K562 (cell line): ENCODE data around the gene ANAPC16. TPM values are rescaled to one million over a fixed set of nuclear protein-coding genes. Genes with fewer than 3 reads are reported as not detected.

Experiments
- BRF1 ChIP-seq: IDR thresholded peaks from 3 replicates; pipeline ENCODE4 v1.6.1; 2011; ENCODE audit warnings: borderline replicate concordance, mild to moderate bottlenecking; ENCODE audit not compliant: insufficient read length; ENCODE audit errors: extremely low read depth
- CCNT2 ChIP-seq: IDR thresholded peaks from 2 replicates; pipeline ENCODE4 v1.6.1; 2011; ENCODE audit warnings: borderline replicate concordance, low read depth, mild to moderate bottlenecking, moderate library complexity, mixed read lengths, low read length; ENCODE audit not compliant: insufficient read length; ENCODE audit errors: extremely low read depth
- EHMT2 ChIP-seq: fragments of 450-650 bp; IDR thresholded peaks from 2 replicates; pipeline ENCODE4 v1.6.1; 2018; ENCODE audit warnings: antibody characterized with exemption
- ELF2 ChIP-seq: fragments of 250-450 bp; sonication (Bioruptor Pico); IDR thresholded peaks from 2 replicates; pipeline ENCODE4 v1.5.0; 2021; ENCODE audit warnings: mild to moderate bottlenecking
- FOXJ2 ChIP-seq: fragments of 200-800 bp; sonication (Bioruptor generic); IDR thresholded peaks from 2 replicates; pipeline ENCODE4 v1.6.1; 2016; ENCODE audit warnings: missing genetic modification characterization, missing compliant biosample characterization
- KLF13 ChIP-seq: fragments of 450-650 bp; IDR thresholded peaks from 2 replicates; pipeline ENCODE4 v1.6.1; 2016; ENCODE audit warnings: missing genetic modification characterization, low read depth, mild to moderate bottlenecking, missing compliant biosample characterization, moderate library complexity, borderline replicate concordance
- MYNN ChIP-seq, 2 experiments: sonication (generic); formaldehyde crosslinking in 1 of 2; IDR thresholded peaks; 2 replicates each; pipeline versions ENCODE4 v1.5.0 to v1.6.1; 2016 to 2020; ENCODE audit warnings: antibody characterized with exemption in 1 of 2, missing genetic modification reagents in 1 of 2
- NRF1 ChIP-seq, 2 experiments: fragments of 450-650 bp; IDR thresholded peaks in 1 of 2; conservative IDR thresholded peaks in 1 of 2; 2 replicates each; pipeline ENCODE4 v1.6.1; 2014; ENCODE audit warnings: mild to moderate bottlenecking in 2 of 2
- PRPF4 ChIP-seq: fragments of 200-400 bp; formaldehyde crosslinking; IDR thresholded peaks from one replicate; pipeline ENCODE4 v1.6.1; 2017; ENCODE audit warnings: low read length, low read depth, mild to moderate bottlenecking; ENCODE audit not compliant: insufficient read depth, poor library complexity, severe bottlenecking
- REST ChIP-seq, 2 experiments: fragments of 450-650 bp; formaldehyde crosslinking in 1 of 2; IDR thresholded peaks; 2 replicates each; pipeline versions ENCODE4 v1.4.0 to v1.6.1; 2014 to 2020; ENCODE audit warnings: mild to moderate bottlenecking in 2 of 2, borderline replicate concordance in 1 of 2, low read depth in 1 of 2
- SMAD4 ChIP-seq: fragments of 250-450 bp; sonication (Bioruptor Pico); conservative IDR thresholded peaks from 2 replicates; pipeline ENCODE4 v1.8.0; 2021; ENCODE audit warnings: inconsistent platforms, mild to moderate bottlenecking, moderate library complexity
- SP1 ChIP-seq: sonication (generic); formaldehyde crosslinking; IDR thresholded peaks from 2 replicates; pipeline ENCODE4 v1.8.1; 2022; ENCODE audit warnings: mild to moderate bottlenecking, missing genetic modification reagents
- SP2 ChIP-seq: IDR thresholded peaks from 2 replicates; pipeline ENCODE4 v1.6.1; 2011; ENCODE audit warnings: mild to moderate bottlenecking, low read depth, low read length, moderate library complexity; ENCODE audit not compliant: poor library complexity, severe bottlenecking; ENCODE audit errors: extremely low read depth
- TAF7 ChIP-seq: fragments of 450-650 bp; IDR thresholded peaks from 2 replicates; pipeline ENCODE4 v1.6.1; 2016; ENCODE audit warnings: missing genetic modification characterization, missing compliant biosample characterization
- TCFL5 ChIP-seq: fragments of 250-450 bp; sonication (Bioruptor Pico); conservative IDR thresholded peaks from 2 replicates; pipeline ENCODE4 v1.6.1; 2021; ENCODE audit warnings: mild to moderate bottlenecking, moderate library complexity, matching md5 sums
- TFAP4 ChIP-seq: sonication (generic); formaldehyde crosslinking; IDR thresholded peaks from 2 replicates; pipeline ENCODE4 v1.8.0; 2022; ENCODE audit warnings: missing genetic modification reagents, mild to moderate bottlenecking, moderate library complexity, borderline replicate concordance
- ZNF780A ChIP-seq: fragments of 250-450 bp; sonication (Bioruptor Pico); IDR thresholded peaks from 2 replicates; pipeline ENCODE4 v1.5.0; 2021; ENCODE audit warnings: mild to moderate bottlenecking
- polyA plus RNA-seq, 8 experiments: library from polyadenylated mRNA; depleted of rRNA in 4 of 8; stranded (reverse) in 5 of 8; unstranded in 3 of 8; fragments of >200 nt; fragmentation: Nextera tagmentation in 2 of 8; fragmentation: Illumina TruSeq in 1 of 8; extraction: Ambion mirVana in 2 of 8; extraction: Trizol in 1 of 8; gene quantifications; 2 replicates each; pipeline versions ENCODE4 v1.2.1 to v1.2.3, GENCODE V29; 2011 to 2014; ENCODE audit warnings: inconsistent platforms in 1 of 8, missing spikeins in 1 of 8
- total RNA-seq, 7 experiments: library from RNA; depleted of rRNA in 6 of 7; stranded (reverse); fragments of >200 nt in 6 of 7; fragmentation: Illumina TruSeq in 2 of 7; extraction: Trizol in 2 of 7; gene quantifications; 2 replicates each; pipeline versions ENCODE4 v1.2.1 to v1.2.3, GENCODE V29; 2011 to 2021; ENCODE audit warnings: low replicate concordance in 1 of 7

Gene ANAPC16
- total and polyA plus RNA-seq, 9 of the 15 experiments (the other 6 are each of a cell fraction or from before 2014, with no cell fraction given): 42.6 to 208 (median 108) TPM

- no peak for TF ChIP-seq REST (IDR thresholded peaks at IDR 0.05; ENCODE audit: borderline replicate concordance)
- peak; percentile 77; the same call in 1 of the 2 replicates for TF ChIP-seq REST (CRISPR knock-in tag; IDR thresholded peaks at IDR 0.05; ENCODE audit: low read depth)
- peak; percentile 46; the same call in 1 of the 2 replicates for TF ChIP-seq MYNN (IDR thresholded peaks at IDR 0.05)
- no peak for TF ChIP-seq MYNN (CRISPR knock-in tag; IDR thresholded peaks at IDR 0.05)
- 0 out of 2 replicates have a peak, but pooled peaks have one; percentile 9 for TF ChIP-seq KLF13
- TF ChIP-seq TCFL5: peak; percentile 72; the same call in 1 of the 2 replicates
- TF ChIP-seq TFAP4: peak; percentile 59; the same call in 1 of the 2 replicates
- no peak for TF ChIP-seq PRPF4
- peak; percentile 92 for TF ChIP-seq ZNF780A (CRISPR knock-in tag)
- TF ChIP-seq ELF2 (CRISPR knock-in tag): peak; percentile 91
- peak; percentile 66 for TF ChIP-seq SP1
- peak; percentile 91 for TF ChIP-seq SMAD4
- no peak for TF ChIP-seq BRF1
- TF ChIP-seq NRF1 (conservative IDR thresholded peaks at IDR 0.05 in 1 of 2, IDR thresholded peaks at IDR 0.05 in 1 of 2): peak; percentile 30 to 45; a peak in 2 of 4 replicates
- peak; percentile 18; the same call in 1 of the 2 replicates for TF ChIP-seq FOXJ2 (tag)
- TF ChIP-seq EHMT2: no peak
- TF ChIP-seq TAF7 (tag): no peak
- peak; percentile 83 for TF ChIP-seq CCNT2
- TF ChIP-seq SP2: no peak
Measured at GRCh38 chr10:72276421-72277339, 60.9 kb downstream of the ANAPC16 start (continued).
